Activated CD8-positive, alpha-beta T cell treated with anti-CD3 and anti-CD28 coated beads, Interleukin-2, amount 10 ng/mL, durations not matched to agents 7 days and 5 days (primary cell): ENCODE data around the gene OR6C3. TPM values are rescaled to one million over a fixed set of nuclear protein-coding genes. Genes with fewer than 3 reads are reported as not detected.

Experiments
- total RNA-seq, 2 experiments: library from RNA; stranded (reverse); gene quantifications; one replicate each; pipeline ENCODE4 v1.2.3, GENCODE V29; 2021

Gene OR6C3
- total RNA-seq, 2 experiments from 2014 or later: not detected

Other genes with a start within 250 kb of the OR6C3 start
- gene OR9K2, start 204.3 kb upstream of the OR6C3 start, total RNA-seq: not detected
- not detected for gene OR10A7, start 109.7 kb upstream of the OR6C3 start, total RNA-seq
- not detected for gene OR6C74, start 86.1 kb upstream of the OR6C3 start, total RNA-seq
- gene OR6C6, start 34.2 kb upstream of the OR6C3 start, total RNA-seq: not detected
- gene OR6C1, start 16.4 kb upstream of the OR6C3 start, total RNA-seq: not detected
- not detected for gene OR6C75, start 32.2 kb downstream of the OR6C3 start, total RNA-seq
- not detected for gene OR6C65, start 69.8 kb downstream of the OR6C3 start, total RNA-seq
- gene OR6C76, start 95.5 kb downstream of the OR6C3 start, total RNA-seq: not detected
- not detected for gene OR6C2, start 113.3 kb downstream of the OR6C3 start, total RNA-seq
- gene OR6C70, start 139.4 kb downstream of the OR6C3 start, total RNA-seq: not detected
- not detected for gene OR6C68, start 161.6 kb downstream of the OR6C3 start, total RNA-seq
- gene OR6C4, start 218.9 kb downstream of the OR6C3 start, total RNA-seq: not detected
- gene OR2AP1, start 241.7 kb downstream of the OR6C3 start, total RNA-seq: not detected